ENCODE results near the gene DHRS11. TPM values are rescaled to one million over a fixed set of nuclear protein-coding genes. Genes with fewer than 3 reads are reported as not detected.
A peak's percentile ranks its signal among the peaks of the same experiment; 100 is the strongest.

DHRS11 gene
- total and polyA plus RNA-seq, 10 of the 15 experiments (the other 5 are each of a cell fraction or from before 2014, with no cell fraction given) = 3.4 to 23.0 (median 14.5) TPM

- peak overlapping the region; percentile 66 for H3K4me2 ChIP-seq (ENCODE audit: control insufficient read depth, insufficient read depth)
- peak overlapping the region; percentile 24; the same call in 1 of the 2 replicates for H2AFZ ChIP-seq (ENCODE audit: control insufficient read depth, low read depth, low read length)
- in situ Hi-C loops (cut with MboI) = no loop called here
- WGBS (ENCODE audit: insufficient coverage, insufficient replicate concordance, low lambda C conversion rate, missing lambda C conversion rate) = 2% methylated on average over 47 of the region's 60 CpGs
- H3K27ac ChIP-seq (ENCODE audit: control insufficient read depth, insufficient read depth) = peak overlapping the region; percentile 67
- ChIA-PET SMC1A (ENCODE audit: uncharacterized antibody, unreplicated experiment) (interaction anchor here (0.5 to 2.3 kb wide), 6 partner anchors 12 to 576 kb away, joined by 3 to 9 read pairs (median 4); partner anchors contain the start of gene MRM1), RAD21 (ENCODE audit: unreplicated experiment) (interaction anchor here (0.6 to 1.6 kb wide), 5 partner anchors 11 to 665 kb away, joined by 3 to 5 read pairs (median 4); partner anchors contain the start of genes MRM1, MYO19 and PIGW), CTCF (interaction anchor here (1.0 to 4.6 kb wide), 4 partner anchors 12 to 501 kb away, joined by 3 to 34 read pairs (median 6); partner anchors contain the start of genes MRM1, MYO19 and PIGW), POLR2A (interaction anchor here (0.7 to 4.9 kb wide), 10 partner anchors 9 to 859 kb away, joined by 3 to 28 read pairs (median 5); partner anchors contain the start of genes DHRS11, MRM1, MYO19 and PIGW)
- H3K9me3 ChIP-seq (replicated peaks; ENCODE audit: control insufficient read depth, insufficient read depth, low read length) = no peaks in the 10 kb centered on the region
- intact Hi-C loops (cut with micrococcal nuclease; ENCODE audit: unreplicated experiment) = loop anchor here (5.0 kb wide), 1 partner anchor 57 kb away; the partner anchor contains the start of gene MRM1
- peak; percentile 85 for ATAC-seq
- no TSS peak for BruUV-seq (replicated peaks)
- no peaks in the 10 kb centered on the region for H3K27me3 ChIP-seq (replicated peaks in 1 of 2; ENCODE audit: control insufficient read depth in 2 of 2, insufficient read depth in 2 of 2, low read length in 1 of 2)
- peak overlapping the region; percentile 88 for H3K9ac ChIP-seq (ENCODE audit: control insufficient read depth, insufficient read depth, low read length)
- H3K79me2 ChIP-seq (ENCODE audit: control insufficient read depth, insufficient read depth, low read length) = peaks cover 50% of the 10 kb centered on the region
- peak; percentile 82 for DNase-seq (ENCODE audit: low read depth, low spot score)
- peaks cover 12% of the 10 kb centered on the region; the same call in 1 of the 2 replicates for H3K4me1 ChIP-seq (ENCODE audit: control insufficient read depth, insufficient read depth, low read length)
- peak overlapping the region; percentile 83 for H3K4me3 ChIP-seq
- no peaks in the 10 kb centered on the region for H3K36me3 ChIP-seq (ENCODE audit: control insufficient read depth in 2 of 2, insufficient read depth in 2 of 2, low read length in 1 of 2)
- no peak for FAIRE-seq
- no peaks in the 10 kb centered on the region; the same call in 1 of the 2 replicates for H4K20me1 ChIP-seq (ENCODE audit: control insufficient read depth, insufficient read depth)
- TF ChIP-seq CBFB (IDR thresholded peaks at IDR 0.05; ENCODE audit: low read depth) = 0 out of 2 replicates have a peak, but pooled peaks have one; percentile 23
- TF ChIP-seq EGR1 (IDR thresholded peaks at IDR 0.05; ENCODE audit: borderline replicate concordance in 1 of 2, low read depth in 2 of 2, low read length in 2 of 2) = peak in 1 of 2 experiments; percentile 33; a peak in 1 of 3 replicates
- peak; percentile 84 for TF ChIP-seq HCFC1 (IDR thresholded peaks at IDR 0.05; ENCODE audit: low read length)
- 0 out of 2 replicates have a peak, but pooled peaks have one; percentile 29 for TF ChIP-seq NR2C1 (IDR thresholded peaks at IDR 0.05)
- peak; percentile 45; the same call in 1 of the 2 replicates for TF ChIP-seq E2F4 (IDR thresholded peaks at IDR 0.05; ENCODE audit: low read depth, low read length)
- TF ChIP-seq TBL1XR1 (IDR thresholded peaks at IDR 0.05; ENCODE audit: low read depth, low read length) = peak; percentile 77; the same call in 1 of the 2 replicates
- peak; percentile 98 for TF ChIP-seq CHD2 (IDR thresholded peaks at IDR 0.05; ENCODE audit: borderline replicate concordance, low read depth, low read length)
- TF ChIP-seq SPI1 (IDR thresholded peaks at IDR 0.05; ENCODE audit: borderline replicate concordance, insufficient read depth, low read depth, low read length) = no peak
- no peak for TF ChIP-seq KAT2A (conservative IDR thresholded peaks at IDR 0.05; ENCODE audit: control insufficient read depth, low read depth, low read length)
- TF ChIP-seq, protein P1, sequence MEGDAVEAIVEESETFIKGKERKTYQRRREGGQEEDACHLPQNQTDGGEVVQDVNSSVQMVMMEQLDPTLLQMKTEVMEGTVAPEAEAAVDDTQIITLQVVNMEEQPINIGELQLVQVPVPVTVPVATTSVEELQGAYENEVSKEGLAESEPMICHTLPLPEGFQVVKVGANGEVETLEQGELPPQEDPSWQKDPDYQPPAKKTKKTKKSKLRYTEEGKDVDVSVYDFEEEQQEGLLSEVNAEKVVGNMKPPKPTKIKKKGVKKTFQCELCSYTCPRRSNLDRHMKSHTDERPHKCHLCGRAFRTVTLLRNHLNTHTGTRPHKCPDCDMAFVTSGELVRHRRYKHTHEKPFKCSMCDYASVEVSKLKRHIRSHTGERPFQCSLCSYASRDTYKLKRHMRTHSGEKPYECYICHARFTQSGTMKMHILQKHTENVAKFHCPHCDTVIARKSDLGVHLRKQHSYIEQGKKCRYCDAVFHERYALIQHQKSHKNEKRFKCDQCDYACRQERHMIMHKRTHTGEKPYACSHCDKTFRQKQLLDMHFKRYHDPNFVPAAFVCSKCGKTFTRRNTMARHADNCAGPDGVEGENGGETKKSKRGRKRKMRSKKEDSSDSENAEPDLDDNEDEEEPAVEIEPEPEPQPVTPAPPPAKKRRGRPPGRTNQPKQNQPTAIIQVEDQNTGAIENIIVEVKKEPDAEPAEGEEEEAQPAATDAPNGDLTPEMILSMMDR (IDR thresholded peaks at IDR 0.05 in 2 of 3, conservative IDR thresholded peaks at IDR 0.05 in 1 of 3; ENCODE audit: control insufficient read depth in 2 of 3, extremely low read depth in 1 of 3, insufficient read depth in 1 of 3, low read depth in 3 of 3, low read length in 3 of 3) = peak in 1 of 3 experiments; percentile 1; a peak in 1 of 6 replicates
- TF ChIP-seq MYB (IDR thresholded peaks at IDR 0.05; ENCODE audit: borderline replicate concordance, low read depth, low read length) = 0 out of 2 replicates have a peak, but pooled peaks have one; percentile 25
- 0 out of 2 replicates have a peak, but pooled peaks have one; percentile 43 for TF ChIP-seq DPF2 (IDR thresholded peaks at IDR 0.05)
- TF ChIP-seq EP300 (IDR thresholded peaks at IDR 0.05; ENCODE audit: borderline replicate concordance in 1 of 2, control insufficient read depth in 1 of 2, low read depth in 2 of 2, low read length in 2 of 2) = peak in 1 of 2 experiments; percentile 99; a peak in 2 of 4 replicates
- no peak for TF ChIP-seq E2F8 (IDR thresholded peaks at IDR 0.05; ENCODE audit: low read depth, partially characterized antibody)
These were observed 45.9 kb upstream of the DHRS11 start for GRCh38 chr17:36545465-36546417.
